Measurements from ENCODE around the gene RPA3. TPM values are rescaled to one million over a fixed set of nuclear protein-coding genes. Genes with fewer than 3 reads are reported as not detected.

The RPA3 gene
- total RNA-seq, 1 experiment from 2014 or later, result 108 TPM

- Histone ChIP-seq H3K23me2 (ENCODE audit: insufficient read length, low read depth, low read length, poor library complexity, severe bottlenecking) (no peaks in the 10 kb centered on the region), H4K5ac (ENCODE audit: insufficient read length, low read depth, low read length) (no peak overlapping the region), H2BK12ac (ENCODE audit: insufficient read length, low read depth, low read length) (no peak overlapping the region), H2AK5ac (ENCODE audit: insufficient read length, low read length) (no peak overlapping the region), H4K20me1 (ENCODE audit: control insufficient read depth, insufficient read depth, insufficient read length) (no peaks in the 10 kb centered on the region), H4K91ac (ENCODE audit: insufficient read length, low read depth, low read length) (no peak overlapping the region), H2BK15ac (ENCODE audit: low read depth, low read length) (no peak overlapping the region), H3K4ac (ENCODE audit: low read depth, low read length) (no peak overlapping the region), H3K79me2 (ENCODE audit: insufficient read depth, low read length) (no peaks in the 10 kb centered on the region), H3K4me1 (ENCODE audit: insufficient read depth, low read length) (peaks cover 2% of the 10 kb centered on the region; the same call in 1 of the 2 replicates), H3K56ac (ENCODE audit: insufficient read length, low read depth, low read length) (no peak overlapping the region), H3K27me3 (ENCODE audit: insufficient read depth, low read length) (no peaks in the 10 kb centered on the region), H3K23ac (ENCODE audit: insufficient read length, low read depth, low read length) (no peak overlapping the region), H4K8ac (replicated peaks; ENCODE audit: insufficient read length, low read depth, low read length) (no peak overlapping the region), H3K9me3 (ENCODE audit: control insufficient read depth, low read depth, low read length) (no peaks in the 10 kb centered on the region), H2BK5ac (ENCODE audit: insufficient read length, low read length) (no peak overlapping the region), H2BK20ac (ENCODE audit: low read depth, low read length, poor library complexity, severe bottlenecking) (no peak overlapping the region), H2AFZ (ENCODE audit: low read length) (no peak overlapping the region), H2BK120ac (ENCODE audit: low read depth, low read length, poor library complexity, severe bottlenecking) (no peak overlapping the region), H3K14ac (ENCODE audit: insufficient read depth, low read length) (no peak overlapping the region), H3T11ph (ENCODE audit: low read length) (no peak overlapping the region), H3K27ac (ENCODE audit: insufficient read length, low read depth, low read length) (no peak overlapping the region), H3K9ac (ENCODE audit: extremely low read depth, insufficient read length, low read length) (no peak overlapping the region), H3K4me2 (ENCODE audit: insufficient read depth, insufficient read length, low read length) (no peak overlapping the region), H3K79me1 (ENCODE audit: insufficient read depth, low read depth, low read length, poor library complexity, severe bottlenecking) (no peaks in the 10 kb centered on the region), H3K18ac (ENCODE audit: insufficient read length, low read depth, low read length) (no peak overlapping the region)
- Mint-ChIP-seq H3K9me3 (no peaks in the 10 kb centered on the region), H3K36me3 (ENCODE audit: insufficient read depth in 1 of 3, low read depth in 3 of 3) (no peaks in the 10 kb centered on the region; a peak in 1 of 7 replicates), H3K4me1 (peaks cover 35 to 37% of the 10 kb centered on the region in 2 experiments), H3K4me3 (no peak overlapping the region; a peak in 1 of 5 replicates), H3K27ac (0 out of 7 replicates have a peak overlapping the region, but pooled peaks of 1 of the 3 experiments have one; percentile 49), H3K27me3 (ENCODE audit: low read depth) (no peaks in the 10 kb centered on the region)
- no CpG with 5 or more reads among the region's 7 CpGs for WGBS (ENCODE audit: extremely low coverage, insufficient read length, low lambda C conversion rate)
- DNase-seq, result no peak
- TF ChIP-seq CTCF (conservative IDR thresholded peaks at IDR 0.05), result no peak
Measured at GRCh38 chr7:7703427-7703826, 15.0 kb downstream of the RPA3 start.
